Right ventricle myocardium superior (tissue), 1 donor: Measurements from ENCODE around the gene ADGRG6. TPM values are rescaled to one million over a fixed set of nuclear protein-coding genes. Genes with fewer than 3 reads are reported as not detected.

Experiments
- ATAC-seq: fragments of 200-7000 bp; cut with Tn5 transposase; one replicate; pipeline ENCODE4 v1.9.1; 2020; ENCODE audit warnings: mild to moderate bottlenecking; ENCODE audit not compliant: poor library complexity
- DNase-seq: peaks from one replicate; pipeline ENCODE4 v3.0.0-alpha.2; 2020
- intact Hi-C: fragments of 100-400 bp; cut with DNase I; formaldehyde crosslinking; loops from one replicate; pipeline ENCODE4 v1.11.2; 2022
- total RNA-seq: library from RNA; stranded (reverse); fragmentation: NEBNext Ultra II Directional; extraction: Animal tissue kit (Norgen Biotek cat#: 25700); gene quantifications from one replicate; pipeline ENCODE4 v1.2.1, GENCODE V29; 2021
- donor health status: DM: no; HTN: yes; CAD: no; lungs with severe emphysema.

Gene ADGRG6
- total RNA-seq, 1 donor from 2014 or later: 3.2 TPM

GRCh38 chr6:142285235-142286087 is 16.3 kb upstream of the ADGRG6 start:
- intact Hi-C loops: no loop called here

GRCh38 chr6:142286088-142286409 is 15.8 kb upstream of the ADGRG6 start:
- no peak for DNase-seq
- intact Hi-C loops: no loop called here
- ATAC-seq: no peak

More at GRCh38 chr6:142285235-142286087, 16.3 kb upstream of the ADGRG6 start:
- DNase-seq: no peak
- no peak for ATAC-seq

GRCh38 chr6:142289687-142290086 is 12.1 kb upstream of the ADGRG6 start:
- DNase-seq (no peak), ATAC-seq (no peak)
- intact Hi-C loops: no loop called here

- intact Hi-C loops: no loop called here
- no peak for DNase-seq
- ATAC-seq: no peak
Observed at GRCh38 chr6:142290851-142291250, 11.0 kb upstream of the ADGRG6 start.

- ATAC-seq: no peak
- intact Hi-C loops: no loop called here
- DNase-seq: no peak
Observed at GRCh38 chr6:142291512-142291911, 10.3 kb upstream of the ADGRG6 start.

- intact Hi-C loops: no loop called here
- DNase-seq (no peak), ATAC-seq (no peak)
Observed at GRCh38 chr6:142292166-142292924, 9.5 kb upstream of the ADGRG6 start.

GRCh38 chr6:142293121-142293520 is 8.7 kb upstream of the ADGRG6 start:
- intact Hi-C loops: no loop called here
- ATAC-seq (no peak), DNase-seq (no peak)

GRCh38 chr6:142294679-142295078 is 7.1 kb upstream of the ADGRG6 start:
- ATAC-seq (peak; percentile 34), DNase-seq (no peak)
- intact Hi-C loops: no loop called here

- ATAC-seq: no peak
- DNase-seq: no peak
- intact Hi-C loops: no loop called here
Observed at GRCh38 chr6:142296975-142297604, 4.7 kb upstream of the ADGRG6 start.

GRCh38 chr6:142297605-142297995 is 4.2 kb upstream of the ADGRG6 start:
- DNase-seq (no peak), ATAC-seq (no peak)
- intact Hi-C loops: no loop called here

- DNase-seq: no peak
- ATAC-seq: no peak
- intact Hi-C loops: no loop called here
Observed at GRCh38 chr6:142297996-142298753, 3.6 kb upstream of the ADGRG6 start.

GRCh38 chr6:142300302-142300701 is 1.5 kb upstream of the ADGRG6 start:
- DNase-seq (no peak), ATAC-seq (no peak)
- intact Hi-C loops: no loop called here

- DNase-seq: no peak
Observed at GRCh38 chr6:142300758-142301650, 803 bp upstream of the ADGRG6 start.

GRCh38 chr6:142302421-142303175 is 791 bp downstream of the ADGRG6 start:
- ATAC-seq (peak; percentile 12), DNase-seq (no peak)
- intact Hi-C loops: no loop called here

More at GRCh38 chr6:142300758-142301650, 803 bp upstream of the ADGRG6 start:
- intact Hi-C loops: no loop called here
- ATAC-seq: peak; percentile 27

GRCh38 chr6:142303176-142303533 is 1.3 kb downstream of the ADGRG6 start:
- ATAC-seq (no peak), DNase-seq (no peak)
- intact Hi-C loops: no loop called here

- ATAC-seq (no peak), DNase-seq (no peak)
- intact Hi-C loops: no loop called here
Observed at GRCh38 chr6:142304241-142304640, 2.4 kb downstream of the ADGRG6 start.

GRCh38 chr6:142306736-142307135 is 4.9 kb downstream of the ADGRG6 start:
- DNase-seq (no peak), ATAC-seq (no peak)
- intact Hi-C loops: no loop called here
